Suppressor macrophage treated with lipopolysaccharide for 1 hour (primary cell): Measurements from ENCODE around the gene CTTNBP2NL.
"Not testable (repeated sequence)": the region's sequence is repeated elsewhere in the genome, so short reads cannot be mapped to it uniquely, and the experiment has no call there.

Source experiments
- DNase-seq, 3 donors: peaks; one replicate each; pipeline ENCODE4 v3.0.0-alpha.2; 2020 to 2022

CTTNBP2NL gene

GRCh38 chr1:112465122-112465521, 69.1 kb downstream of the CTTNBP2NL start:
- peak in 2 of 3 donors; percentile 37 to 39 for DNase-seq

GRCh38 chr1:112466078-112466660, 70.2 kb downstream of the CTTNBP2NL start:
- DNase-seq, result peak; percentile 96 to 98 (median 98)

- DNase-seq, result not testable (repeated sequence)
Observed at GRCh38 chr1:112470324-112470723, 74.3 kb downstream of the CTTNBP2NL start.

- peak; percentile 26 to 54 (median 53) for DNase-seq
Observed at GRCh38 chr1:112470966-112471365, 75.0 kb downstream of the CTTNBP2NL start.

GRCh38 chr1:112472142-112472541, 76.1 kb downstream of the CTTNBP2NL start:
- no peak for DNase-seq

GRCh38 chr1:112477550-112477949, 81.5 kb downstream of the CTTNBP2NL start:
- no peak for DNase-seq

GRCh38 chr1:112478314-112478713, 82.3 kb downstream of the CTTNBP2NL start:
- no peak for DNase-seq

GRCh38 chr1:112486063-112486462, 90.0 kb downstream of the CTTNBP2NL start:
- not testable (repeated sequence) for DNase-seq

GRCh38 chr1:112487686-112488085, 91.7 kb downstream of the CTTNBP2NL start:
- peak in 2 of 3 donors; percentile 15 to 25 for DNase-seq

- no peak for DNase-seq
Observed at GRCh38 chr1:112488141-112488540, 92.1 kb downstream of the CTTNBP2NL start.

- DNase-seq, result no peak
Observed at GRCh38 chr1:112492076-112492475, 96.1 kb downstream of the CTTNBP2NL start.

GRCh38 chr1:112493351-112493750, 97.3 kb downstream of the CTTNBP2NL start:
- no peak for DNase-seq

- DNase-seq, result no peak
Observed at GRCh38 chr1:112496290-112496689, 100.3 kb downstream of the CTTNBP2NL start.

- DNase-seq, result peak; percentile 80 to 91 (median 87)
Observed at GRCh38 chr1:112501810-112502641, 106.0 kb downstream of the CTTNBP2NL start.

GRCh38 chr1:112502826-112503225, 106.8 kb downstream of the CTTNBP2NL start:
- DNase-seq, result no peak

GRCh38 chr1:112504001-112504660, 108.1 kb downstream of the CTTNBP2NL start:
- no peak for DNase-seq

- no peak for DNase-seq
Observed at GRCh38 chr1:112504661-112505399, 108.8 kb downstream of the CTTNBP2NL start.

- DNase-seq, result no peak
Observed at GRCh38 chr1:112505400-112505785, 109.4 kb downstream of the CTTNBP2NL start.

GRCh38 chr1:112505878-112506277, 109.9 kb downstream of the CTTNBP2NL start:
- DNase-seq, result no peak

- DNase-seq, result no peak
Observed at GRCh38 chr1:112506306-112506705, 110.3 kb downstream of the CTTNBP2NL start.

GRCh38 chr1:112506731-112507130, 110.7 kb downstream of the CTTNBP2NL start:
- no peak for DNase-seq

- no peak for DNase-seq
Observed at GRCh38 chr1:112507336-112507735, 111.3 kb downstream of the CTTNBP2NL start.

- peak; percentile 25 to 53 (median 29) for DNase-seq
Observed at GRCh38 chr1:112507921-112508277, 111.9 kb downstream of the CTTNBP2NL start.
